ENCODE data around the gene MYB. TPM values are rescaled to one million over a fixed set of nuclear protein-coding genes. Genes with fewer than 3 reads are reported as not detected.

The MYB gene
- total RNA-seq, 3 donors from 2014 or later = 1.1 to 61.9 (median 37.0) TPM

- TF ChIP-seq POLR2AphosphoS5 (IDR thresholded peaks at IDR 0.05) (no peak), POLR2A (IDR thresholded peaks at IDR 0.05) (no peak), CTCF (IDR thresholded peaks at IDR 0.05) (no peak)
- intact Hi-C loops (cut with DNase I; ENCODE audit: low total_unique reads) = no loop called here
- H3K4me3 ChIP-seq = no peak overlapping the region
- H3K36me3 ChIP-seq = no peaks in the 10 kb centered on the region
- H3K4me1 ChIP-seq = no peaks in the 10 kb centered on the region
- no peak for DNase-seq (ENCODE audit: low spot score in 2 of 2)
- H3K27ac ChIP-seq = no peak overlapping the region
- no peaks in the 10 kb centered on the region for H3K27me3 ChIP-seq
- H3K9me3 ChIP-seq = no peaks in the 10 kb centered on the region
These were observed 32.5 kb downstream of the MYB start for GRCh38 chr6:135213616-135214015.

- intact Hi-C loops (cut with DNase I; ENCODE audit: low total_unique reads) = no loop called here
- H3K36me3 ChIP-seq = no peaks in the 10 kb centered on the region
- no peaks in the 10 kb centered on the region for H3K9me3 ChIP-seq
- TF ChIP-seq POLR2AphosphoS5 (IDR thresholded peaks at IDR 0.05) (no peak), POLR2A (IDR thresholded peaks at IDR 0.05) (no peak), CTCF (IDR thresholded peaks at IDR 0.05) (no peak)
- DNase-seq (ENCODE audit: low spot score in 2 of 2) = no peak
- no peaks in the 10 kb centered on the region for H3K4me1 ChIP-seq
- no peak overlapping the region for H3K27ac ChIP-seq
- no peaks in the 10 kb centered on the region for H3K27me3 ChIP-seq
- H3K4me3 ChIP-seq = no peak overlapping the region
These were observed 34.1 kb downstream of the MYB start for GRCh38 chr6:135215160-135215559.

GRCh38 chr6:135215563-135215962 lies 34.5 kb downstream of the MYB start:
- Histone ChIP-seq H3K4me1 (no peaks in the 10 kb centered on the region), H3K27ac (no peak overlapping the region), H3K4me3 (no peak overlapping the region), H3K27me3 (no peaks in the 10 kb centered on the region), H3K9me3 (no peaks in the 10 kb centered on the region), H3K36me3 (no peaks in the 10 kb centered on the region)
- DNase-seq (ENCODE audit: low spot score in 2 of 2) = no peak
- no peak for TF ChIP-seq POLR2A (IDR thresholded peaks at IDR 0.05)
- TF ChIP-seq POLR2AphosphoS5 (IDR thresholded peaks at IDR 0.05) = no peak
- TF ChIP-seq CTCF (IDR thresholded peaks at IDR 0.05) = no peak
- intact Hi-C loops (cut with DNase I; ENCODE audit: low total_unique reads) = no loop called here

GRCh38 chr6:135217663-135218062 lies 36.6 kb downstream of the MYB start:
- Histone ChIP-seq H3K36me3 (no peaks in the 10 kb centered on the region), H3K4me3 (no peak overlapping the region), H3K27me3 (no peaks in the 10 kb centered on the region), H3K9me3 (no peaks in the 10 kb centered on the region), H3K27ac (no peak overlapping the region), H3K4me1 (no peaks in the 10 kb centered on the region)
- no peak for DNase-seq (ENCODE audit: low spot score in 2 of 2)
- intact Hi-C loops (cut with DNase I; ENCODE audit: low total_unique reads) = no loop called here
- TF ChIP-seq POLR2A (IDR thresholded peaks at IDR 0.05) (no peak), CTCF (IDR thresholded peaks at IDR 0.05) (no peak), POLR2AphosphoS5 (IDR thresholded peaks at IDR 0.05) (no peak)

- intact Hi-C loops (cut with DNase I; ENCODE audit: low total_unique reads) = no loop called here
- no peak for DNase-seq (ENCODE audit: low spot score in 2 of 2)
- Histone ChIP-seq H3K36me3 (no peaks in the 10 kb centered on the region), H3K27me3 (no peaks in the 10 kb centered on the region), H3K4me3 (no peak overlapping the region), H3K4me1 (no peaks in the 10 kb centered on the region), H3K27ac (no peak overlapping the region), H3K9me3 (no peaks in the 10 kb centered on the region)
- TF ChIP-seq POLR2A (IDR thresholded peaks at IDR 0.05) (no peak), CTCF (IDR thresholded peaks at IDR 0.05) (no peak), POLR2AphosphoS5 (IDR thresholded peaks at IDR 0.05) (no peak)
These were observed 38.2 kb downstream of the MYB start for GRCh38 chr6:135219346-135219745.
